GM12873 (cell line): Measurements from ENCODE around the gene KLHL3.

ENCODE experiments used
- TF ChIP-seq, protein P1 (sequence below): IDR thresholded peaks from 2 replicates; pipeline ENCODE4 v1.5.1; 2012; ENCODE audit warnings: low read depth, mild to moderate bottlenecking, moderate library complexity, low read length, control low read depth; ENCODE audit not compliant: insufficient read depth; ENCODE audit errors: missing control alignments

KLHL3 gene

DNA sequence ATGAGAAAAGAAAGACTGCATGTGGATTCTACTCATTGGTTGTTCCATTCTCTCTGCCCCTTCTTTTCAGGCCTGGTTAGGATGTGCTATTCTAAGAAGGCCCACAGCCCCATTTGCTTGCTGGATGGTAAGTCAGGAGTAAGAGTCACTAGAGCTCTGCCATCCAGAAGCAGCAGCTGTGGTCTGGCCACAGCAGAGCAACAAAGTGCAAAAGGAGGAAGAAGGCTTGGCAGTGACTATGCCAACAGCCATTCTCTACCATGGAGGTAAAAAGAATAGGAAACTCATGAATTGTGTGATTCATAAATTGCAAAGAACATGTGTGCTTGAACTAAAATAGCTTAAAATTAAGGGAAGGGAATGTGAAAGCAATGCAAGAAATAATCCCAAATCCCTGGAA lies 20.9 kb downstream of the KLHL3 start:
- TF ChIP-seq, protein P1, sequence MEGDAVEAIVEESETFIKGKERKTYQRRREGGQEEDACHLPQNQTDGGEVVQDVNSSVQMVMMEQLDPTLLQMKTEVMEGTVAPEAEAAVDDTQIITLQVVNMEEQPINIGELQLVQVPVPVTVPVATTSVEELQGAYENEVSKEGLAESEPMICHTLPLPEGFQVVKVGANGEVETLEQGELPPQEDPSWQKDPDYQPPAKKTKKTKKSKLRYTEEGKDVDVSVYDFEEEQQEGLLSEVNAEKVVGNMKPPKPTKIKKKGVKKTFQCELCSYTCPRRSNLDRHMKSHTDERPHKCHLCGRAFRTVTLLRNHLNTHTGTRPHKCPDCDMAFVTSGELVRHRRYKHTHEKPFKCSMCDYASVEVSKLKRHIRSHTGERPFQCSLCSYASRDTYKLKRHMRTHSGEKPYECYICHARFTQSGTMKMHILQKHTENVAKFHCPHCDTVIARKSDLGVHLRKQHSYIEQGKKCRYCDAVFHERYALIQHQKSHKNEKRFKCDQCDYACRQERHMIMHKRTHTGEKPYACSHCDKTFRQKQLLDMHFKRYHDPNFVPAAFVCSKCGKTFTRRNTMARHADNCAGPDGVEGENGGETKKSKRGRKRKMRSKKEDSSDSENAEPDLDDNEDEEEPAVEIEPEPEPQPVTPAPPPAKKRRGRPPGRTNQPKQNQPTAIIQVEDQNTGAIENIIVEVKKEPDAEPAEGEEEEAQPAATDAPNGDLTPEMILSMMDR, result no peak

DNA sequence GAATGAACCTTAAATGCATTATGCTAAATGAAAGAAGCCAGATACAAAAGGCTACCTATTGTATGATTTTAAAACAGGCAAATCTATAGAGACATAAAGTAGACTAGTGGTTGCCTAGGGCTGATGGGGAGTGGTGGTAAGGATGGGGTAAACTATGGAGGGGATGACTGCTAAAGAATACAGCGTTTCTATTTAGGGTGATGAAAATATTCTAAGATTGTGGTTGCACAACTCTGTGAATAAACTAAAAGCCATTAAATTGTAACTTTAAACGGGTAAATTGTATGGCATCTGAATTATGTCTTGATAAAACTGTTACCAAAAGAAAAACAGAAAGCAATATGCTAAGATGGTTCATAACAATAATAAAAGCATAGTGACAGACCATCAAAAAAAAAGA lies 21.4 kb downstream of the KLHL3 start:
- TF ChIP-seq, protein P1, result no peak

DNA sequence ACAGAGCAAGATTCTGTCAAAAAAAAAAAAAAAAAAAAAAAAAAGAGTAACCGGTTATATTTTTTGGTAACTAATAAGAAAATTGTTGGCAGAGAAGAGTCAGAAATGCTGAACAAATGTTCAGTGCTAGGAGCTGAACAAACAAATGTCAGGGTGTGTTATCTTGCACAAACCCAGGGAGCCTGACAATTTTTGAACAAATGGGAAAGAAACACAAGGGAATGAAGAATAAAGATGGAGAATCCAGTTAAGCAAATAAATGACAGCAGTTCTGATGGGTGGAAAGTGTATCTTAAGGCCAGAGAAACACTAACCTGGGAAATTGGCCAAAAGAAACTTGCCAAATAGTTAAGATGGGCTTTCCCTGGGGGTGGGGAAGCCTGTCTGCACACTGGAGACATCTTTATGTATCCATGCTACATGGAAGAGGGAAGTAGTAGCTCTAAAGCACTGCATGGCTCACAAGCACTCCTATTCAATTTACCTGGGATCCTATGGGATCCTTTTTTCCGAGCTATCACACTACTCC lies 23.7 kb downstream of the KLHL3 start:
- TF ChIP-seq, protein P1, result no peak

DNA sequence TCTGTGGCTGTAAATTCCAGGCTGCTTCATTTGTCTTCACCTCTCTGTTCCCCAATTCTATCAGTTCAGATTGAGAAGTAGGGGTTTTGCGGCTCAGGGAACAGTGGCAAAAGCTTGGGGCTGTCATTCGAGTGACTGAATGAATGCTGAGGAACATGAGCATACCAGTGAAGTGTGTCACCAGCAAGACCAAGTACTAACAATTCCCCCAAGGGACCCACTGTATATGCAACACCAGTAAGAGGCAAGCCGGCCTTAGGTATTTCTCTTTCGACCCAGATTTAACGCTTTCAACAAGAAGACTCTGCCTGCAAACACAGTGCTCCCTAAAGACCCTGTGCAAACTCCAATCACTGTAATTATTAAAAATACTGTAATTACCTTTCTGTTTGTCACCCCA lies 25.8 kb downstream of the KLHL3 start:
- TF ChIP-seq, protein P1, result no peak

DNA sequence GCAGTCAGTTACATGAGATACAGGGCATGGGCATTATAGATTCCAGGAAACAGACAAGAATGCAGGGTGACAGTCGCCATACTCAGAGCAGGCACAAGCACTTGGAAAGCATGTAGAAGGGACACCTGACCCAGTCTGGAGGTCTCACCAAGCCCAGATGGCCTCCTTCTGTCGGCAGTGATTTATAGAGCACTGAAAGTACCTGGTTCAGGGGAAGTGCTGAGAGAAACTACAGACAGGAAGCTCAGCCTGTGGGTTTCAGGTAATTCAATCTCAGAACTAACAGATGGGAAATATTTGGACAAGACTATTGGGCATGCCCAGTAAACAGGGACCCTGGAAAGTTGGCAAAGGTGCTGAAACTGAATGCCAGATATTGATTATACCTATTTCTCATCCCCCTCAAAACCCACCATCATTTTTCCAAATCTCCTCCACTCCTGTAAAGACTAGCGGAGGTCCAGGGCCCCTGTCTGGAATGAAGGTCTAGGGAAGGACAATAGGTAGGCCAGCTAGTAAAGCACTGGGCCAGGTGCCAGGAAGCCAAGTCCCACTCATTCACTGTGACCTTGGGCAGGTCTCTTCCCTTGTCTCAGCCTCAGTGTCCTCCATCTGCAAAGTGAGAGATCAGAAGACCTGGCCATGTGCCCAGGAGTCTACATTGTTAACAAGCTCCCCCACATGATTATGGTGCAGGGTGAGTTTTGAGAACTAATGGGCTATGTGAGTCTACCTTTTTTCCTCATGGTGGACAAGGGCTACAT lies 26.9 kb downstream of the KLHL3 start:
- TF ChIP-seq, protein P1, result no peak

DNA sequence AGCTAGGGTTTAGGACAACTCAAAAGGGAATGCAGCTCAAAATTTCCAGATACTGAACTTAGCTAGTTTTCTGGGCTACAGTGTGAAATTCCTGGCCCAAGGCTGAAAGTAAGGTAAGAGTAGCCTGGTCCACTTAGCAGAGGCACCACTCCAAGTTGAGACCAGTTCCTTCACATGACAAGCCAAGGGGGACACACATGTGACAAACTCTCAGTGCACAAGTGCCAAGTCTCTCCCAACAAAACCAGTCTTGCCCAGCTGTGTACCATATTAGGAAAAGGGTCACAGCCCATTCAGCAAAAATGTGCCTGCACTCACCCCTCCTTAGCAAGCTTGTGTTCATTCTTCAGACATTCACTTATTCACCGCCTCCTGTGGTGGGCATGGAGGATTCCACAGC lies 27.8 kb downstream of the KLHL3 start:
- TF ChIP-seq, protein P1, result no peak

DNA sequence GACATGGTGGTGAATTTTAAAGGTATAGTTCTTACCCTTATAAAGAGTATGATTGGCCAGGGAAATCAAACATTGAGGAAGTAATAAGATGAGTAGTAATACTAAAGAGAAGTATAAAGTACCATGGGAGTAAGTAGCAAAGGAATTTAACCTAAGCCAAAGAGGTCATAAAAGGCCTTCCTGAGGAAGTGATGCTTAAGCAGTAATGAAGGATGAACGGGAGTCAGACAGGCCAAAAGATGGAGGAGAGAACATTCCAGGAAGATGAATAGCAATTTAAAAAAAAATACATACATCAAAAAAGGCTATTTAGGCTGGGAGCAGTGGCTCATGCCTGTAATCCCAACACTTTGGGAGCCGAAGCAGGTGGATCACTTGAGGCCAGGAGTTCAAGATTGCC lies 29.0 kb downstream of the KLHL3 start:
- TF ChIP-seq, protein P1, result no peak
